CD4-positive, alpha-beta memory T cell (primary cell): ENCODE data around the gene FNDC5. TPM values are rescaled to one million over a fixed set of nuclear protein-coding genes. Genes with fewer than 3 reads are reported as not detected.

Experiments
- CTCF ChIA-PET: fragments of 350-600 bp; sonication (Branson Sonifier 250); formaldehyde crosslinking; loops from one replicate; lab custom pipeline; 2021; ENCODE audit warnings: inconsistent platforms; ENCODE audit not compliant: partially characterized antibody; lab: Charles Lee
- POLR2A ChIA-PET: fragments of 350-600 bp; sonication (Branson Sonifier 250); formaldehyde crosslinking; loops from one replicate; lab custom pipeline; 2021; ENCODE audit not compliant: partially characterized antibody; lab: Charles Lee
- DNase-seq, 5 donors: peaks; one replicate each; pipeline versions ENCODE4 v3.0.0 to v3.0.0-alpha.2; 2020 to 2022; ENCODE audit warnings: mixed read lengths in 1 of 5
- H3K27ac ChIP-seq: one replicate; pipeline ENCODE4 v1.7.0; 2013; ENCODE audit warnings: low read depth, low read length
- H3K27me3 ChIP-seq: 2 replicates; pipeline ENCODE4 v1.7.0; 2013; ENCODE audit warnings: mild to moderate bottlenecking, low read length, moderate library complexity; ENCODE audit not compliant: insufficient read depth
- H3K36me3 ChIP-seq: 2 replicates; pipeline ENCODE4 v1.7.0; 2013; ENCODE audit warnings: mild to moderate bottlenecking, low read length, moderate library complexity; ENCODE audit not compliant: insufficient read depth
- H3K4me1 ChIP-seq: 2 replicates; pipeline ENCODE4 v1.7.0; 2013; ENCODE audit warnings: mild to moderate bottlenecking, low read length, moderate library complexity; ENCODE audit not compliant: insufficient read depth
- H3K4me3 ChIP-seq, 2 donors: one replicate each; pipeline ENCODE4 v1.7.0; 2013; ENCODE audit warnings: low read length in 2 of 2, mild to moderate bottlenecking in 1 of 2
- H3K9me3 ChIP-seq, 2 donors: one replicate each; pipeline ENCODE4 v1.7.0; 2013; ENCODE audit warnings: low read length in 2 of 2, control low read depth in 1 of 2; ENCODE audit not compliant: control insufficient read depth in 1 of 2
- H3K27ac Mint-ChIP-seq, 7 donors: one replicate each; pipeline ENCODE4 v1.8.0; 2020 to 2021; ENCODE audit warnings: mixed read lengths in 7 of 7, mild to moderate bottlenecking in 6 of 7, inconsistent platforms in 3 of 7, moderate library complexity in 3 of 7
- H3K27me3 Mint-ChIP-seq, 2 donors: one replicate each; pipeline ENCODE4 v1.8.0; 2020 to 2021; ENCODE audit warnings: mixed read lengths in 2 of 2
- H3K36me3 Mint-ChIP-seq, 2 donors: one replicate each; pipeline ENCODE4 v1.8.0; 2020 to 2021; ENCODE audit warnings: mixed read lengths in 2 of 2, inconsistent platforms in 1 of 2, mild to moderate bottlenecking in 1 of 2
- H3K4me1 Mint-ChIP-seq, 4 donors: one replicate each; pipeline ENCODE4 v1.8.0; 2020 to 2021; ENCODE audit warnings: mixed read lengths in 4 of 4, mild to moderate bottlenecking in 1 of 4
- H3K4me3 Mint-ChIP-seq, 8 donors: one replicate each; pipeline ENCODE4 v1.8.0; 2020 to 2021; ENCODE audit warnings: mixed read lengths in 8 of 8, mild to moderate bottlenecking in 7 of 8, moderate library complexity in 6 of 8, inconsistent platforms in 3 of 8
- H3K9me3 Mint-ChIP-seq, 8 donors: one replicate each; pipeline ENCODE4 v1.8.0; 2020 to 2021; ENCODE audit warnings: mixed read lengths in 8 of 8, mild to moderate bottlenecking in 5 of 8, inconsistent platforms in 3 of 8, moderate library complexity in 1 of 8
- intact Hi-C: fragments of 100-400 bp; cut with micrococcal nuclease; formaldehyde crosslinking; loops from one replicate; pipeline ENCODE4 v1.15.1; 2023
- polyA plus RNA-seq, 2 donors: library from polyadenylated mRNA; unstranded; fragments of 300-500 nt; fragmentation: Illumina TruSeq; gene quantifications; one replicate each; pipeline ENCODE4 v1.2.3, GENCODE V29; 2021
- total RNA-seq, 2 experiments: library from RNA; stranded (reverse); gene quantifications; one replicate each; pipeline ENCODE4 v1.2.3, GENCODE V29; 2021

Gene FNDC5
- total and polyA plus RNA-seq, 4 experiments from 2014 or later = not detected

DNA sequence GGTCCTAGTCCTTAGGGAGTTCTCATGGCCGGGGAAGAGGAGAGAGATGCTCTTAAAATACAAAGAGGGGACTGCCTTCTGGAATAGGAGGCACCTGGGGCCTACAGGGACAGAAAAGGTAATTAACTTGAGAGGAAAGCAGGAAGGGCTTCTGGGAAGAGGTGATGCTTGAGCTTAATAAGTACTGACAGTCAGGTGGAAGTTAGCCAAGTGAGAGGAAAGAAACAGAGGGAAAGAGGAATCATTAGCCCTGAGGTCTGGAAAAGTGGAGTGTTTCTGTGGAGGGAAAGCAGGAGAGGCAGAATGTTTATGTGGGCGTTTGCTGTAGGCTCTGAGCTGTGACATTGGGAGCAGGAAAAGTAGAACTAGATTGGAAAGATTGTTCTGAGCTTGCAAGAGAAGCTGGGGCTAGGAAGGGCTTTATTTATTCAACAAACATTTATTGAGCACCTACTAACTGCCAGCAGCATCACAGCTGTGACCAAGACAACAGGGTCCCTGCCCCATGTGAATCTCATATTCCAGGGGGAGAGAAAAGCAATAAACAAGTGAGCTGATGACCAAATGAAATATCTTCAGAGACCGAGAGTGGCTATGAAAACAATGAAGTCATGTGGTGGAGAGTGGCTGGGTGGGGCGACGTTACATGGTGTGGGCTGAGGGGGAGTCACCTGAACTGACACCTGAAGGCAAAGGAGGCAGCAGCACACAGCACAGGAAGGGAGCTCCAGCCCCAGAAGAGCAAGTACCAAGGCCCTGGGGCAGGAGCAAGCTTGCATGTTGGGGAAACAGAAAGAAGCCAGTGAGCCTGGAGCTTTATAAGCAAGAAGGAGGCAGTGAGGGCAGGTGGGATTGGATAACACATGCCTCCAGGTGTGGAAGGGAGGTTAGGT is 4.4 kb upstream of the FNDC5 start:
- H3K27me3 ChIP-seq = peaks cover 12% of the 10 kb centered on the region
- H3K27ac ChIP-seq = no peak overlapping the region
- Mint-ChIP-seq H3K9me3 (no peaks in the 10 kb centered on the region), H3K27ac (no peak overlapping the region), H3K27me3 (peaks cover 27 to 44% of the 10 kb centered on the region in 2 donors), H3K4me3 (no peak overlapping the region), H3K36me3 (no peaks in the 10 kb centered on the region), H3K4me1 (peaks cover 5 to 20% (median 10%) of the 10 kb centered on the region in 4 donors)
- POLR2A ChIA-PET = no interaction called here
- DNase-seq = no peak
- no peak overlapping the region for H3K4me3 ChIP-seq
- no peaks in the 10 kb centered on the region for H3K9me3 ChIP-seq
- peaks cover 10% of the 10 kb centered on the region for H3K4me1 ChIP-seq
- CTCF ChIA-PET = interaction anchor here (0.9 to 4.7 kb wide), 9 partner anchors 10 to 355 kb away, joined by 3 to 41 read pairs (median 5); no protein-coding TSS in a partner anchor
- H3K36me3 ChIP-seq = no peaks in the 10 kb centered on the region
- intact Hi-C loops = loop anchor here (5.0 kb wide), 1 partner anchor 103 kb away; no protein-coding TSS in a partner anchor

DNA sequence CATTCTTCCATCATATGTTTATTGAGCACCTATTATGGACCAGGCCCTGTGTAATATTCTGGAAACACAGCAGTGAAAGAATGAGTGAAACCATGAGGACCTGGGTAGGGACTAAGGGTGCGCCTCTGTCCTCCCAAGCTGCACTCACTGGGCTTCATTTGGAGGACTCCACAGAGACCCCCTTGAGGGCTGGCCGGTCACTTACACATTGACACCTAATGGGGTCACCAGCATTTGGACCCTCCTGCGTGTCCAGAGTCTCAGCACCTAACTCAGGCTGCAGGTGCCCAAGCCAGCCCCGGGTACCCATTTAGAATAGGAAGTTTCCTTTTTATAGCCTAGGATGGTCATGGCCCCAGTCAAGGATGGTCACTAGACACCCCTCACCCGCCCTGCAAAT is 2.8 kb upstream of the FNDC5 start:
- H3K27ac ChIP-seq = no peak overlapping the region
- H3K9me3 ChIP-seq = no peaks in the 10 kb centered on the region
- H3K9me3 Mint-ChIP-seq = peaks cover 0 to 2% (median 0%) of the 10 kb centered on the region in 8 donors
- peaks cover 0 to 8% of the 10 kb centered on the region in 2 donors for H3K36me3 Mint-ChIP-seq
- peaks cover 38 to 53% of the 10 kb centered on the region in 2 donors for H3K27me3 Mint-ChIP-seq
- ChIA-PET POLR2A (no interaction called here), CTCF (interaction anchor here (0.6 to 4.7 kb wide), 7 partner anchors 8 to 354 kb away, joined by 3 to 41 read pairs (median 5); no protein-coding TSS in a partner anchor)
- intact Hi-C loops = loop anchor here (2.0 to 5.0 kb wide), 2 partner anchors 101 to 473 kb away; no protein-coding TSS in a partner anchor
- H3K4me1 ChIP-seq = peaks cover 10% of the 10 kb centered on the region
- peaks cover 10 to 30% (median 17%) of the 10 kb centered on the region in 4 donors for H3K4me1 Mint-ChIP-seq
- peaks cover 12% of the 10 kb centered on the region for H3K27me3 ChIP-seq
- no peak overlapping the region for H3K27ac Mint-ChIP-seq
- no peaks in the 10 kb centered on the region for H3K36me3 ChIP-seq
- no peak for DNase-seq
- no peak overlapping the region for H3K4me3 Mint-ChIP-seq
- H3K4me3 ChIP-seq = no peak overlapping the region

- H3K27me3 Mint-ChIP-seq = peaks cover 37 to 46% of the 10 kb centered on the region in 2 donors
- no peak overlapping the region for H3K4me3 ChIP-seq
- no peak overlapping the region for H3K4me3 Mint-ChIP-seq
- no peak for DNase-seq
- peaks cover 10% of the 10 kb centered on the region for H3K4me1 ChIP-seq
- peaks cover 0 to 2% (median 0%) of the 10 kb centered on the region in 8 donors for H3K9me3 Mint-ChIP-seq
- intact Hi-C loops = loop anchor here (2.0 to 5.0 kb wide), 2 partner anchors 100 to 471 kb away; no protein-coding TSS in a partner anchor
- H3K4me1 Mint-ChIP-seq = peaks cover 10 to 30% (median 17%) of the 10 kb centered on the region in 4 donors
- peaks cover 0 to 15% of the 10 kb centered on the region in 2 donors for H3K36me3 Mint-ChIP-seq
- ChIA-PET POLR2A (no interaction called here), CTCF (interaction anchor here (0.5 to 2.0 kb wide), 12 partner anchors 9 to 163 kb away, joined by 3 to 19 read pairs (median 3); no protein-coding TSS in a partner anchor)
- H3K27ac ChIP-seq = no peak overlapping the region
- no peaks in the 10 kb centered on the region for H3K36me3 ChIP-seq
- H3K9me3 ChIP-seq = no peaks in the 10 kb centered on the region
- no peak overlapping the region for H3K27ac Mint-ChIP-seq
- H3K27me3 ChIP-seq = peaks cover 12% of the 10 kb centered on the region
Measured at GRCh38 chr1:32872192-32872460, 1.4 kb upstream of the FNDC5 start.

DNA sequence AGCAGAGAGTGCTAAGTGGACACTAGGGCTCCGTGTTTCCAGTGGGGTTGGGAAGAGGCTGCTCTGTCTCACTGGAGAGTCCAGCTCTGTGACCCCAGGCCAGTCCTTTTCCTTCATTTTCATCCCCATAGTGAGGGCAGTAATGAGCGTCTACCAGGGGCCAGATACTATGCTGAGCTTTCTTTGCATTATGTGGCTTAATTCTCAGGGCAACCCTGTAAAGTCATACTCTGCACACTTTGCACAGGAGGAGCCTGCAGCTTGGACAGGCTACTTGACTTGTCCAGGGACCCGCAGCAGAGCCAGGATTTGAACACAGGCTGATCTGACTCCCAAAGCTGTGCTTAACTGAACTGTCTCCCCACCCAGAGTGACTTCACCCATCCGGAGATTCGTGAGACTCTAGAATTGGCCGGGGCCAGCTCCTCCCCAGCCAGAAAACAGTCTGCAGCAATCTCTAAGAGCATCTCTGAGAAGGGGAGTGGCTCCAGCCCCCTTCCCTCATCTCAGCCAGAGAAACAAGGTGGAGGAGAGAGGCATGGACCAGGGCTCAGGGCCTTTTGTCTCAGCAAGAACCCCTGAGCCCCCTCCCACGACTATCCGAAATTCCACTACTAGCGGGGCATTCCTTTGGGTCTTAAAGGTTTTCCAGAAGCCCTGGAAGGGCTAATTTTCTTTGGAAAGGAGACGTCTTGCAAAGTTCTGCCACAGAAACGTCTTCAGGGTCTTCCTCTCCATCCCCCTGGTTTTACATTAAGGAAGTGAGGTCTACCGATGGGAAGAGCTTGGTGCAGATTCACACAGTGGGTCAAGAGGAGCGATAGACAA is 866 bp upstream of the FNDC5 start:
- DNase-seq = no peak
- Mint-ChIP-seq H3K27me3 (peaks cover 37 to 43% of the 10 kb centered on the region in 2 donors), H3K36me3 (peaks cover 0 to 16% of the 10 kb centered on the region in 2 donors), H3K9me3 (peaks cover 0 to 2% (median 0%) of the 10 kb centered on the region in 8 donors), H3K4me3 (peak overlapping the region in 7 of 8 donors; percentile 50 to 74 (median 68)), H3K27ac (peak overlapping the region in 1 of 7 donors; percentile 30), H3K4me1 (peaks cover 10 to 29% (median 17%) of the 10 kb centered on the region in 4 donors)
- Histone ChIP-seq H3K9me3 (no peaks in the 10 kb centered on the region), H3K4me3 (no peak overlapping the region), H3K36me3 (no peaks in the 10 kb centered on the region), H3K27me3 (peaks cover 12% of the 10 kb centered on the region), H3K4me1 (peaks cover 7% of the 10 kb centered on the region), H3K27ac (no peak overlapping the region)
- ChIA-PET CTCF (interaction anchor here (0.5 to 2.0 kb wide), 11 partner anchors 8 to 162 kb away, joined by 3 to 19 read pairs (median 3); no protein-coding TSS in a partner anchor), POLR2A (no interaction called here)
- intact Hi-C loops = loop anchor here (2.0 to 5.0 kb wide), 2 partner anchors 99 to 471 kb away; no protein-coding TSS in a partner anchor

- no peaks in the 10 kb centered on the region for H3K36me3 ChIP-seq
- peak overlapping the region; percentile 67 to 77 (median 76) for H3K4me3 Mint-ChIP-seq
- peaks cover 10 to 24% (median 17%) of the 10 kb centered on the region in 4 donors for H3K4me1 Mint-ChIP-seq
- intact Hi-C loops = loop anchor here (5.0 kb wide), 1 partner anchor 98 kb away; no protein-coding TSS in a partner anchor
- ChIA-PET POLR2A (no interaction called here), CTCF (no interaction called here)
- peaks cover 12% of the 10 kb centered on the region for H3K27me3 ChIP-seq
- no peaks in the 10 kb centered on the region for H3K9me3 ChIP-seq
- H3K36me3 Mint-ChIP-seq = peaks cover 5 to 19% of the 10 kb centered on the region in 2 donors
- H3K4me3 ChIP-seq = no peak overlapping the region
- H3K27ac ChIP-seq = no peak overlapping the region
- no peak for DNase-seq
- H3K27ac Mint-ChIP-seq = peak overlapping the region in 1 of 7 donors; percentile 42
- peaks cover 0 to 2% (median 0%) of the 10 kb centered on the region in 8 donors for H3K9me3 Mint-ChIP-seq
- peaks cover 4% of the 10 kb centered on the region for H3K4me1 ChIP-seq
- H3K27me3 Mint-ChIP-seq = peaks cover 32 to 34% of the 10 kb centered on the region in 2 donors
Measured at GRCh38 chr1:32869923-32870614, 643 bp downstream of the FNDC5 start.

DNA sequence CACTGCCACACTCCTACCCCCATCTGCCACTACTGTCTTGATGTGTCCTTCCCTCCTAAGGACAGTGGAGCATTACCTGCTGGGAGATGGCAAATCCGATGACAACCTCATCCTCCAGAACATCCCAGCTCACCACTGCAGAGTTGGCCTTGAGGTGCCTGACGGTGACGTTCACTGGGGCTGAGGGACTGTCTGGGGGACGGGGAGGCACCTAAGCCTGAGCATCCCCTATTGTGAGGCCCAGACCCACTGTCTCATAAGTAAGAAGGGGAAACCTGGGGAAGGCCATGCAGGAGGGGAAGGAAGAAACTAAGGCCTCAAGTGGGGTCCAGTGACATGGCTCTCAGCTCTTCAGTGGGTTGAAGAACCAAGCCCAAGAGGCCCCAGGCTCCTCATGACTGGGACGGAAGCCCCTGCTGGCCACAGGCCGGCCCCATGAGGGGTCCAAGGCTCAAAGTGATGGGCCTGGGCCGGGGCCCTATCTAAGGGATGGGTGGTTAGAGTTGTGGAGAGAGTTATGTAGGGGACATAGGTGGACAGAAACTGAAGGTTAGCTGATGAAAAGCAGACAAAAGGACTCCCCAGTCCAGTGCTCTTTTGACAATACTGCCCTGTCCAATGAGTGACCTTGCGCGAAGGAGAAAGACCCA is 1.8 kb downstream of the FNDC5 start:
- peaks cover 10 to 24% (median 17%) of the 10 kb centered on the region in 4 donors for H3K4me1 Mint-ChIP-seq
- Histone ChIP-seq H3K4me3 (no peak overlapping the region), H3K4me1 (peaks cover 4% of the 10 kb centered on the region), H3K9me3 (no peaks in the 10 kb centered on the region), H3K27me3 (peaks cover 12% of the 10 kb centered on the region), H3K27ac (no peak overlapping the region), H3K36me3 (no peaks in the 10 kb centered on the region)
- peaks cover 0 to 2% (median 0%) of the 10 kb centered on the region in 8 donors for H3K9me3 Mint-ChIP-seq
- ChIA-PET CTCF (no interaction called here), POLR2A (no interaction called here)
- H3K36me3 Mint-ChIP-seq = peaks cover 13 to 26% of the 10 kb centered on the region in 2 donors
- H3K27me3 Mint-ChIP-seq = peaks cover 25 to 29% of the 10 kb centered on the region in 2 donors
- intact Hi-C loops = no loop called here
- peak overlapping the region in 5 of 8 donors; percentile 7 to 74 (median 44) for H3K4me3 Mint-ChIP-seq
- no peak for DNase-seq
- H3K27ac Mint-ChIP-seq = no peak overlapping the region
